Peyer's patch (tissue), 4 donors: ENCODE measurements around the gene AKT1. TPM values are rescaled to one million over a fixed set of nuclear protein-coding genes. Genes with fewer than 3 reads are reported as not detected.

Source experiments
- DNase-seq, 3 donors: peaks; one replicate each; pipeline ENCODE4 v3.0.0-alpha.2; 2017 to 2019
- H3K27ac ChIP-seq, 4 donors: fragments of 200-600 bp; sonication (generic); one replicate each; pipeline ENCODE4 v1.5.1; 2016 to 2019
- H3K27me3 ChIP-seq, 2 donors: fragments of 200-600 bp; sonication (generic); one replicate each; pipeline ENCODE4 v1.5.1; 2019
- H3K36me3 ChIP-seq, 3 donors: fragments of 200-600 bp; sonication (generic); one replicate each; pipeline ENCODE4 v1.5.1; 2016 to 2019
- H3K4me1 ChIP-seq, 4 donors: fragments of 200-600 bp; sonication (generic); one replicate each; pipeline ENCODE4 v1.5.1; 2016 to 2019
- H3K4me3 ChIP-seq, 4 donors: fragments of 200-600 bp; sonication (generic); 1 replicate in 3 of 4; 2 replicates in 1 of 4; pipeline ENCODE4 v1.5.1; 2016 to 2019; ENCODE audit warnings: mild to moderate bottlenecking in 1 of 4
- H3K9me3 ChIP-seq, 4 donors: fragments of 200-600 bp; sonication (generic); one replicate each; pipeline ENCODE4 v1.5.1; 2016 to 2019; ENCODE audit warnings: mild to moderate bottlenecking in 1 of 4
- CTCF ChIP-seq, 6 experiments: fragments of 450-650 bp in 4 of 6; fragments of 200-600 bp in 2 of 6; sonication (generic) in 1 of 6; IDR thresholded peaks; one replicate each; pipeline ENCODE4 v1.5.1; 2017 to 2019; ENCODE audit warnings: antibody characterized with exemption in 6 of 6, mild to moderate bottlenecking in 3 of 6, moderate library complexity in 1 of 6
- POLR2A ChIP-seq, 2 donors: fragments of 450-650 bp; IDR thresholded peaks; one replicate each; pipeline ENCODE4 v1.5.1; 2017; ENCODE audit warnings: antibody characterized with exemption in 2 of 2, mild to moderate bottlenecking in 2 of 2, moderate library complexity in 2 of 2
- total RNA-seq, 4 donors: library from RNA; depleted of rRNA; stranded (reverse); fragments of >200 nt; gene quantifications; one replicate each; pipeline ENCODE4 v1.1.0, GENCODE V29; 2016

The AKT1 gene
- 100 to 1,000 TPM in 2 of 4 donors, 10 to 100 TPM in 2; 85.6 to 259 (median 111) TPM for total RNA-seq

GRCh38 chr14:104794993-104795780, at the start of gene AKT1:
AKT1 (minus strand) TSS chr14:104795748; CDS start chr14:104792643, 3,105 bp downstream.
- Histone ChIP-seq H3K9me3 (no peaks in the 10 kb centered on the region), H3K27me3 (no peaks in the 10 kb centered on the region), H3K4me3 (peak within 1 kb of the TSS; percentile 69 to 96 (median 84)), H3K27ac (peak within 1 kb of the TSS; percentile 82 to 91 (median 84)), H3K4me1 (peaks cover 0 to 65% (median 24%) of the 10 kb centered on the region in 4 donors), H3K36me3 (peaks cover 0 to 24% (median 0%) of the 10 kb centered on the region in 3 donors)
- peak in 2 of 3 donors; percentile 65 to 69 for DNase-seq
- TF ChIP-seq POLR2A (IDR thresholded peaks at IDR 0.05) = no peak
- no peak for TF ChIP-seq CTCF (IDR thresholded peaks at IDR 0.05)

- no peak for DNase-seq
- Histone ChIP-seq H3K27ac (no peak overlapping the region), H3K9me3 (no peaks in the 10 kb centered on the region), H3K27me3 (peaks cover 0 to 21% of the 10 kb centered on the region in 2 donors), H3K36me3 (no peaks in the 10 kb centered on the region), H3K4me1 (peaks cover 0 to 19% (median 3%) of the 10 kb centered on the region in 4 donors), H3K4me3 (no peak overlapping the region)
- no peak for TF ChIP-seq CTCF (IDR thresholded peaks at IDR 0.05)
- no peak for TF ChIP-seq POLR2A (IDR thresholded peaks at IDR 0.05)
Measured at GRCh38 chr14:104845033-104845666, 49.6 kb upstream of the AKT1 start.

GRCh38 chr14:104844306-104845032, 48.9 kb upstream of the AKT1 start:
- H3K4me1 ChIP-seq = peaks cover 0 to 19% (median 3%) of the 10 kb centered on the region in 4 donors
- H3K4me3 ChIP-seq = peak overlapping the region in 2 of 4 donors; percentile 24 to 40
- TF ChIP-seq CTCF (IDR thresholded peaks at IDR 0.05) = no peak
- peaks cover 0 to 21% of the 10 kb centered on the region in 2 donors for H3K27me3 ChIP-seq
- no peaks in the 10 kb centered on the region for H3K36me3 ChIP-seq
- no peak overlapping the region for H3K27ac ChIP-seq
- no peaks in the 10 kb centered on the region for H3K9me3 ChIP-seq
- DNase-seq = no peak

GRCh38 chr14:104843442-104844305, 48.1 kb upstream of the AKT1 start:
- no peak for DNase-seq
- H3K27me3 ChIP-seq = peaks cover 0 to 21% of the 10 kb centered on the region in 2 donors
- no peaks in the 10 kb centered on the region for H3K36me3 ChIP-seq
- H3K9me3 ChIP-seq = no peaks in the 10 kb centered on the region
- peak overlapping the region in 3 of 4 donors; percentile 24 to 40 (median 36) for H3K4me3 ChIP-seq
- H3K27ac ChIP-seq = no peak overlapping the region
- H3K4me1 ChIP-seq = peaks cover 0 to 19% (median 3%) of the 10 kb centered on the region in 4 donors
- no peak for TF ChIP-seq CTCF (IDR thresholded peaks at IDR 0.05)
- no peak for TF ChIP-seq POLR2A (IDR thresholded peaks at IDR 0.05)

- Histone ChIP-seq H3K27ac (no peak overlapping the region), H3K27me3 (peaks cover 0 to 21% of the 10 kb centered on the region in 2 donors), H3K36me3 (no peaks in the 10 kb centered on the region), H3K4me1 (peaks cover 0 to 19% (median 3%) of the 10 kb centered on the region in 4 donors), H3K4me3 (peak overlapping the region in 1 of 4 donors; percentile 40), H3K9me3 (no peaks in the 10 kb centered on the region)
- no peak for TF ChIP-seq POLR2A (IDR thresholded peaks at IDR 0.05)
- TF ChIP-seq CTCF (IDR thresholded peaks at IDR 0.05) = no peak
- DNase-seq = no peak
Measured at GRCh38 chr14:104843006-104843405, 47.5 kb upstream of the AKT1 start.
